ENCODE results near the gene SLC4A3.

Gene SLC4A3

DNA sequence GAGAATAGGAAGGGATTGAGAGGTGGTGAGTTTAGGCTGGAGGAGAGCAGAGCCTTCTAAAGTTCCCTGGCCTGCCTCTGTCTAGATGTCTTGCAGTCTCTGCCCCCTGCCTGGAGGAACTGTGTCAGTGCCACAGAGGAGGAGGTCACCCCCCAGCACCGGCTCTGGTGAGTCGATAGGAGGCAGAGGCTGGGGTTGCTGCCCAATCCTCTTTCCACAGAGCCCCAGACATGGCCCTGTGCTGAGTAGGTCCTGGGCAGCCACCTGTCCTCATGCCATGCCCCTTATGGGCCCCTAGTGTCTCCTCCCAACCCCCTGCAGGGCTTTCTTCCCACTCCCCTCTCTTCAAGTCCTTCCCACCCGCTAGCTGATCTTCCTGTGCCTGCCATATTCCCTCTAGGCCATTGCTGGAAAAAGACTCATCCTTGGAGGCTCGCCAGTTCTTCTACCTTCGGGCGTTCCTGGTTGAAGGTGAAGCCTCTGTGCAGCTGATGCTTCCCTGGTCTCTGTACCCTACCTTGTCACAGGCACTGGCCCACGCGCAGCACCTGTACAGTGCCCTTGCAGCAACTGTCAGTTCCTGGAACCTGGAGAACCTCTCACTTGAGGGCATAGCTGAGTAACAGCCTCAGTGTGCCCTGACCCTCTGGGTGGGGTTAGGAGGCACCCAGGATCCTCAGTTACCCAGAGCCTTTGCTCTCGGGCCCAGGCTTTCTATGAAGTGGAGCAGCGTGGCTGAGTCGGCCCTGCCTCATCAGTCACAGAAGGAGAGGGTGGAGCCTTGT, 13.2 kb upstream of the SLC4A3 start:
- DNase-seq, result no peak

DNA sequence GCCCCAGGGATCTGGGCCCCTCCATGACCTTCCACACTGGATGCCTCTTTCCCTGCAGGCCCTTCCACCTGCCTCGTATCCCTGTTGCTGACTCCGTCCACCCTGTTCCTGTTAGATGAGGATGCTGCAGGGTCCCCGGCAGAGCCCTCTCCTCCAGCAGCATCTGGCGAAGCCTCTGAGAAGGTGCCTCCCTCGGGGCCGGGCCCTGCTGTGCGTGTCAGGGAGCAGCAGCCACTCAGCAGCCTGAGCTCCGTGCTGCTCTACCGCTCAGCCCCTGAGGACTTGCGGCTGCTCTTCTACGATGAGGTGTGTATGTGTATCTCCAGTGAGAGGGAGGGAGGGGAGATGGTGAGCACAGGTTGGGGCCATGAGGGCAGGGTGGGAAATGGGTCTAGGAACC, 12.4 kb upstream of the SLC4A3 start:
- no peak for DNase-seq

- DNase-seq, result no peak
Measured at GRCh38 chr2:219615894-219616293, 11.5 kb upstream of the SLC4A3 start.

- DNase-seq, result no peak
Measured at GRCh38 chr2:219616550-219616949, 10.9 kb upstream of the SLC4A3 start.

GRCh38 chr2:219618733-219619122, 8.7 kb upstream of the SLC4A3 start:
- no peak for DNase-seq

DNA sequence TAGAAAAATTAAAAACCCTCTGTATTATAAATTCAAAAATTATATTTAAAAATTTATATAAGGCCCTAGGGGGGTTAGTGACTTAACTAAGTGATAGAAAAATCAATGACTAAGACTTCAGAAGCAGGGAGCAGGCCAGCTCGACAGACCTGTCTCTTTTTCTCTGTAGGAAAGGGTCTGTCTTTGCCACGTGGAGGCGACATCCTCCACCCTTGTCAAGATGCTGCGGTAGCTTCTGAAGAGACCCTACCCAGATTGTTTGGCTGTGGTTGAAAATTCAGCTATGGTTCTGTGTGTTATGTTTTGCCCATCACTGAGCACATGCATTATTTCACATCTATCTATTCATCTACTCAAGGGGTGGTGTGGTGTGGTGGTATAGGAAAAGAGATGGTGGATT, 8.2 kb upstream of the SLC4A3 start:
- no peak for DNase-seq

DNA sequence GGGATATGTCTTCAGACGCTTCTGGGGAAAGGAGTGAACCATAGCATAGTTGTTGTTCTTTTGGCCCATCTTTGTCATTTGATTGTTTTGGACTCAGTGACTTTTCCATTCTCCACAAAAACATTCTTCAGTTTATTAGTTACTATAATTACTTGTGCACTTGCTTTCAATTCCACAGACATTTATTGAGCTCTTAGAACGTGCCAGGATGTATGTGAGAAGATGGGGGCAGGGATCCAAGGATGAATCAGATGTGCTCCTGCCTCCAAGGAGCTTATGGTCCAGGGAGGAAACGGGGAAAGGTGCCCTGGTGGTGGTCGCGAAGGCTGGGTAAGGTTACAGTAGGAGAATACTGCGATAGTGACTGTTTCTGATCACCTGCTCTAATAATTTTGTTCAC, 6.9 kb upstream of the SLC4A3 start:
- DNase-seq, result no peak

GRCh38 chr2:219621935-219622334, 5.5 kb upstream of the SLC4A3 start:
- no peak for DNase-seq

GRCh38 chr2:219622472-219622871, 5.0 kb upstream of the SLC4A3 start:
- no peak for DNase-seq

DNA sequence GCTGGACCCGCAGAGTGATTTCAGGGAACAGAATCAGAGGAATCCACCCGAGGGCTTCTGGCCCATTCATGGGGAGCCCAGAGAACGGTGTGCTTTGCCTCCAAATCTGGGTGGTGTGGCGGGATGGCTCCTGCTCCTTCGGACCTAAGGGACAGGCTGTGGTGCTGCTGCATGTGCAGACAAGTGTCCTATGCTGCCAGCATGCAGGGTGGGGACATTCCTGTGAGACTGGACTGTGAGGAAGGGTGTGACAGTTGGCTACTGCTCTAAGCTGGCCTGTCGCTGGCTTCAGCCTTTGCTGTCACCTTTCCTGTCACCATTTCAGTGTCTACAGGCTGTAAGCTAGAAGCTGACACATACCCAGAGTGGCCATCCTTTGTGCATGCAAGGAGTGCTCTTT, 2.9 kb upstream of the SLC4A3 start:
- DNase-seq, result no peak

- no peak for DNase-seq
Measured at GRCh38 chr2:219625179-219625578, 2.3 kb upstream of the SLC4A3 start.

DNA sequence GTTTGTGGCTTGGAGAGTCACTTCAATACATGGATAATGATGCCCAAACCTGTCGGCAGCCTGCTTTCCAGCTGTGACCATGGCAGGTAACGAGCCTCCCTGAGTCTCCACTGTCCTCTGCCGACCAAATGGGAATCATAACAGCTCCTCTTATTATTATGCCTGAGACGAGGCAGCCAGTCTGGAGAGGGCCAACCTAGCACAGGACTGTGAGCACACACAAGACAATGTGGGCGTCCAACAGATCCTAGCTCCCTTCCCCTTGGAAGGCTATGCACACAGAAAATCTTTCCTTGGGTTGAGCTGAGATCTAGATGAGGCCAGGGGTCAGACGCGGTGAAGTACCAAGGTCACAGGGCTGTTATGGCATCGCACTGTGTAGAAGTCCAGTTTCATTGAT, 890 bp upstream of the SLC4A3 start:
- no peak for DNase-seq

DNA sequence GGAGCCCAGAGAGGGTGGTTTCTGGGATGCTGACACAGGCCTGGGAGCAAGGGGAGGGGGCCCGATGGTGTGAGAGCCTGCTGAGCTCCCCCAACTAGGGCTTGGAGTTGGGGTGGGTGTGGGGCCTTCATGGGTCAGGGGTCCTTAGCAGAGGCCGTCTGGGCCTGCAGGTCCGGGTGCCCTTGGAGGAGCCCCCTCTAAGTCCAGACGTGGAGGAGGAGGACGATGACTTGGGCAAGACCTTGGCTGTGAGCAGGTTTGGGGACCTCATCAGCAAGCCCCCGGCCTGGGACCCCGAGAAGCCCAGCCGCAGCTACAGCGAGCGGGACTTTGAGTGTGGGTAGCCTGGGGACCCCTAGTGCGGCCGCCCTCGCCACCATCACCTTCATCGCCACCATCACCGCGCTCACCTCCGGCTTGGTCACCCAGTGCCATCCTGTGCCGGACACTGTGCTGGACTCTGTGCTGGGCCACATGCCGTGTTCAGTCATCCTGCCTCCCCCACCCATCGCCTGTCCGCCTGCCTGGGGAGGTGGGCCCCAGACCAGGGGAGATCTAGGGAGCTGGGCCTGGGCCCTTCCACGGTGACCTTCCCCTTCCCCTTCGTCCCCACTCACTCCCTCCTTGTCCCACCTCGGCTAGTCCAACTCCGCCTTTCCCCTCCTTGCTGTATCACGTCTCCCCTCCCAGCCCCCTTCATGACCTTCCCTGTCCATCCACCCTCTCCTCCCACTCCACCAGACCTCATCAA, 980 bp downstream of the SLC4A3 start:
- DNase-seq, result no peak

GRCh38 chr2:219628986-219629901, 1.8 kb downstream of the SLC4A3 start:
- no peak for DNase-seq

DNA sequence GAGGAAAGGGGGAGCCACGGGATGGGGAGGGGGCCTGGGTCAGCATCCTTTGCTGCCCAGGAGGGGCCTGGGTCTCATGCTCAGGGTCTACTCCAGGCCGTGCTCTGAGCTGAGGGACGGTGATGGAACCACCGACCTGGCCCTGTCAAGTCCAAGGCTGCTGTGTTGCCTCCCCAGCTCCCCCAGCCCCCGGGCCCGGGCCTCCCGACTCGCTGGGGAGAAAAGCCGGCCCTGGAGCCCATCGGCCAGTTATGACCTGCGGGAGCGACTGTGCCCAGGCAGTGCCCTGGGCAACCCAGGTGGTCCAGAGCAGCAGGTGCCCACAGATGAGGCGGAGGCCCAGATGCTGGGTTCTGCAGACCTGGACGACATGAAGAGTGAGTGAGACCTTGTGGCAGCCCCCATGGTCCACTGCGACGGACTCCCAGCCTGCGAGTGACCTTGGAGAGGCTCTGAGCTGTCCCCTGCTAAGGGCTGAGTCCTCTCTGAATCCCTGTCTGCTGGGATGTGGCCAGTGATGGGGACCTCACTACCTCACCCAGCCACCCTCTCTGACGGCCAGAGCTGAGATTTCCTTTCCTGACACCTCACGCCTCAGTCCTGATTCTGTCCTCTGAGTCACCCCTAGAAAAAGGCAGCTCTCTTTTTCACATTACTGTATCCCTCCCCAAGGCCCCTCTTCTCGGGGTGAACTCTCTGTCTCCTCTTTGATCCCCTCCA, 2.7 kb downstream of the SLC4A3 start:
- no peak for DNase-seq

DNA sequence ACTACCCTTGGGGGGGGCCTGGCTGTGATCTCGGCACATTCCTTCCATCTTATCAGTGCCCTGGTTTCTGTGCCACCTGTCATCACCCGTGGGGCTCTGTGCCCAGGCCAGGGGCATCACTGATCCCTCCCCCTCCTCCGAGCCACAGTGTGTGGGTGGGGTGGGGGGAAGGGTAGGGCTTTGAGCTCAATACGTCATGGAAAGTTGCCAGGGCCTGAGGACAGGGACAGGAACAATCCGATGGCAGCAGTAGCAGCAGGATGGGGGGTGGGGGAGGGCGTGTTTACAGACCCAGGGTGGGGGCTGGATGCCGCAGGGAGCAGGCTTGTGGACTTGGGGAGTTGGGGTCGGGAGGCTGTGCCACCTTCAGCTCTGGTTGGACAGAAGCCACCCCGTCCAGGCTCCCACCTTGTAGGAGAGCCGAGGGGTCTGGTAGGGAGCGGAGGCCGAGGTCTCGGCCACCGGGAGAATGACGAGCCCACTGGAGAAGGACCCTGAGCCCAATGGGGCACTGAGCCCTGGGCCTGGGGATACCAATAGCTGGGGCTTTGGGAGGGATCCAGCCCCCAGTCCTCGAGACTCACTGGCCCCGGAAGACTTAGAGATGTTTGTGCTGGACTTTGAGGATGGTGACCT, 3.5 kb downstream of the SLC4A3 start:
- DNase-seq, result no peak

- no peak for DNase-seq
Measured at GRCh38 chr2:219631406-219631891, 4.0 kb downstream of the SLC4A3 start.

DNA sequence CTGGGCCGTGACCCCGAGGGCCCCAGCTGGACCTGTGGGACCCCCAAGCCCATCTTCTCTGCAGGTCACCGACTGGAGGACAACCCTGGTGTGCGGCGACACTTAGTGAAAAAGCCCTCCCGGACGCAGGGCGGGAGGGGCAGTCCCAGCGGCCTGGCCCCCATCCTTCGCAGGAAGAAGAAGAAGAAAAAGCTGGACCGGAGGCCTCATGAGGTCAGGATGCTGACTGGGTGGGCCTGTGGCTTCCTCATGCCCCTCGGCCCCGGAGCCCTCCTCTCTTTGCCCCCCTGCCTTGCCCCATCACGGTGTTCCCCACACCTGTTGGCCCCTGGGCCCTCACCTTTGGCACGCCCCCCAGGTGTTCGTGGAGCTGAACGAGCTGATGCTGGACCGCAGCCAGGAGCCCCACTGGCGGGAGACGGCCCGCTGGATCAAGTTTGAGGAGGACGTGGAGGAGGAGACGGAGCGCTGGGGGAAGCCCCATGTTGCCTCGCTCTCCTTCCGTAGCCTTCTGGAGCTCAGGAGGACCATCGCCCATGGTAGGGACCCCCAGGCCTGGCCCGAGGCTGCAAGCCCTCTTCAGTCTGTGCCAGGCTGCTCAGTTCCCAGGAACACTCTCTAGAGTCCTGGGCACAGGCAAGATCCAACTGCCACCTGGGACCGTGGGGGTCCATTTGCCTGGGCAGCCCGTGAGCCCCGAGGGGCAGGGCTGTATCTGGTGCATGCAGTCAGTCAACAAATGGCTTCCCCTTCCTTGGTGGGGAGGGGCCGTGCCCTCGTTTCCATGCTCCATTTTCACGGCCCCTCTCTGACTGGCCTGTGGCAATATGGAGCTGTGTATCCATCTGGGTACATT, 4.7 kb downstream of the SLC4A3 start:
- DNase-seq, result no peak

DNA sequence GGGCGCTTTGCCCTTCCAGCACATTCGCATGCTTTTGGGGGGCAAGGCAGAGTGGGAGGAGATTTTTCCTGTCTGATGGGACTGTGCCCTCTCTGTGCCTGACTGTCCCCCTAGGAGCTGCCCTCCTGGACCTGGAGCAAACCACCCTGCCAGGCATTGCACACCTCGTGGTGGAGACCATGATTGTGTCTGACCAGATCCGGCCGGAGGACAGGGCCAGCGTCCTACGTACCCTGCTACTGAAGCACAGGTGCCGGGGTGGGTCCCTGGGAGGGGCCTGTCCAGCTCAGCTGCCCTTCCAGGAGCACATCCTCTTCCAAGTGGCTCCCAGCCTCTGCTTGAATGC, 5.3 kb downstream of the SLC4A3 start:
- DNase-seq, result no peak

GRCh38 chr2:219633276-219634065, 6.0 kb downstream of the SLC4A3 start:
- DNase-seq, result no peak
